GM21786 (cell line): ENCODE measurements around the gene ZMYND8.
"Not testable (repeated sequence)": the region's sequence is repeated elsewhere in the genome, so short reads cannot be mapped to it uniquely, and the experiment has no call there.

Experiments used
- ATAC-seq: cut with Tn5 transposase; IDR thresholded peaks from one replicate; pipeline ENCODE4 v1.9.1; 2021; ENCODE audit not compliant: unreplicated experiment

Gene ZMYND8

DNA sequence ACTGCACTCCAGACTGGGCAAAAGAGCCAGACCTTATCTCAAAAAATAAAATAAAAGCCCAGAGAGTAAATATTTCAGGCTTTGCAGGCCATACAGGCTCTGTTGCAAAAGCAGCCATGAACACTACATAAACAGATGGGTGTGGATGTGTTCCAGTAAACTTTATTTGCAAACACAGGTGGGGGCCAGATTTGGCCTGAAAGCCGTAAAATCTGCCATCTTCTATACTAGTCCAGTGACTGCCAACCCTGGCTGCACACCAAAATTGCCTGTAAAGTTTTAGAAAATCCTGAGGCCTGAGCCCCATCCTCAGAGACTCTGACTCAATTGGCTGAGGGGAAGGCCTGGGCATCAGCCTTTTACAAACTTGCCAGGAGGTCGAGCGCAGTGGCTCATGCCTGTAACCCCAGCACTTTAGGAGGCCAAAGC is 103.6 kb downstream of the ZMYND8 start:
- no peak for ATAC-seq

DNA sequence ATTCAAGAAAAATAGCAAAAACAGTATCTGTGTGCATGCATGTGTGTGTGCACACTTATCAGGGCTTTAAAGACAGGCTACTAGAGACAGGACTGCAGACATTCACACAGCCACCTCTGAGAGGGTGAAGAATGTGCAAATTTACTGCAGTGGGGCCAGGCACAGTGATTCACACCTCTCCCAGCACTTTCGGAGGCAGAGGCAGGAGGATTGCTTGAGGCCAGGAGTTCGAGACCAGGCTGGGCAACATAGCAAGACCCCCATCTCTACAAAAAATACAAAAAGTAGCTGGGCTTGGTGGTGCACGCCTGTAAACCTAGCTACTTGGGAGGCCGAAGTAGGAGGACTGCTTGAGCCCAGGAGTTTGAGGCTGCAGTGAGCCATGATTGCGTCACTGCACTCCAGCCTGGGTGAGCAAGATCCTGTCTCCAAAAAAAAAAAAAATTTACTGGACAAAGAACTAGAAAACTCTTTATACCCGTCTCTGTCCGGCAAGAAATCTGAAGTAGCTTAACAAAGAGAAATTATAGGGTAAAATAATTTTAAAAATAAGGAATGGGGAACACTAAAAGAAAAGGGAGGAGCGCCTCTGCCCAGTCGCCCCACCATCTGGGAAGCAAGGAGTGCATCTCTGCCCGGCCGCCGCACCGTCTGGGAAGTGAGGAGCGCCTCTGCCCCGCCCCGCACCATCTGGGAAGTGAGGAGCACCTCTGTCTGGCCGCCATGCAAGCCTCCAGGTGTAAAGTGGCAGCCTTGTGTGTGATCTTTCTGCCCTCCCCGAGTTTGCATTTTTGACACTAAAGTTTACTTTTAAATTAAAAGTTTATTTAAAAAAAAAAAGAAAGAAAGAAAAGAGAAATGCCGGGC is 105.1 kb downstream of the ZMYND8 start:
- no peak for ATAC-seq

DNA sequence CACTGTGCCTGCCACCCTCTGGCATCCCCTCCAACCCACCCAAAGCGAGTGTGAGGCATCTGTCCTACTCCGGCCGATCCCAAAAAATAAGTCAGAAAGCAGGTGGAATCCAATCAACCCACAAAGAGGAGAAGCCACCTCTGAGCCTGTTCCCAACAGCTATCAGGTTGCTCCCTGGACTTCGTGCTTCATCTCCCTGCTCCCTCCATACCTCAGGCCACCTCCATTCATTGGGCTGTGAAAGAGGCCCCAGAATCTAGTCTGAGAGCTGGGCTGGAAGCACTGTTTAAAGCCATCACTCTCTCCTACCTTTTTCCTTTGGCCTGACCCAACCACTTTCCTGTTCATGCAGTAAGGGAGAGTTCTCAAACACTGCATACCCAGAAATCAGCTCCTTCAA is 106.1 kb downstream of the ZMYND8 start:
- no peak for ATAC-seq

DNA sequence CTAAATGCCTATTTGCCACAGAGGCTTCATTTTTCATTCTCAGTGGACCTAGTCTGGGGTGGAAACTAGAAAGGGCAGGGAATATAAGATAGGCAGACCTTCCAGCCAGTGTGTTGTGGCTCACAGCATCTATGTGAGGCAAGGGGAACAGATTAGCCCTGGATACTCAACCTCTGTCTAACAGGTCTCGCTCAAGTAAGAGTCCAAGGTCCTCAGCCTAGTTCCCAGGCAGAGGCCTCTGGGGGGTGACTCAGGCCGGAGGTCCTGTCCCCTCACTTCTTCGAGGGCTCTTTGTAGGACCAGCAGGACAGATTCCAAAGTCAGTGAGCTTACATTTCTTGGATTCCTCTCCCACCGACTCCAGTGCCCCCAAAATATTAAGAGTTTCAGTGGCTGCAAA is 106.6 kb downstream of the ZMYND8 start:
- ATAC-seq, result no peak

DNA sequence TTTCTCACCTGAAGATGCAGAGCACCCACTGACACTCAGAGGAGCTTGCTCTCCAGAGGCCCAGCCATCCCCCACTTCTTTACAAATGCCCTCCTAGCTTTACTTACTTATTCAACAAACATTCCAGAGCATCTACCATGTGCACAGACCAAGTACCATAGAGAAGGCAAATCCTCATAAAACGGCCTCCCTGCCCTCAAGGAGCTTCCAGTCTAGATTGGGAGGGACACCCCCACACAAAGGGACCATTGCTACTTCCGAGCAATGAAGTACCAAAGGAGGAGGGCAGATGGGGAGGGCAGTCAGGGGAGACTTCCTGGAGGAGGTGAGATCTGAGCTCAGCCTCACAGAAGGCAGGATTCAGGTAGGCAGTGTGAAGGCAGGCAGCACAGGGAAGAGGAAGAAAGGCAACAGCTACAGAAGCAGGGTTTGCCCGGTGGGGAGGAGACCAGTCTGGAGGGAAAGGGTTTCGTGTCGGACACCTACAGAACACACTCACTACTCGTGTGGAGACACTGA is 108.0 kb downstream of the ZMYND8 start:
- no peak for ATAC-seq

DNA sequence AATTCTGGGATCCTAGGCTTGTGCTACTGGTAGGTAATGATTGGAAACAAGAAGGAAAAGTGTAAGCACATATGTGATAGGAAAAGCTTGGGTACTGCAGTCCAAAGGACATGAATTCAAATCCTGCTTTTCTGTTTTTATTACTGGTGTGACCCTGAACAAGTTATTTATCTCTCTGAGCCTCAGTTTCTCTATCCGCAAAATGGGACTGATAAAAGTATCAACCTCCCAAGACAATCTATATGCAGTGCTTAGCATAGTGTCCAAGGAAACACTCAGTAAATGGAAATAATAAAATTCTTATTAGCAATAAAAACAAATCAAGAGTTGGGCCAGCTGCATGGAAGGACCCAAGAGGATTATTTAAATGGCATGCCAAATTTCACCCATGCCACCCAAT is 108.5 kb downstream of the ZMYND8 start:
- ATAC-seq, result no peak

DNA sequence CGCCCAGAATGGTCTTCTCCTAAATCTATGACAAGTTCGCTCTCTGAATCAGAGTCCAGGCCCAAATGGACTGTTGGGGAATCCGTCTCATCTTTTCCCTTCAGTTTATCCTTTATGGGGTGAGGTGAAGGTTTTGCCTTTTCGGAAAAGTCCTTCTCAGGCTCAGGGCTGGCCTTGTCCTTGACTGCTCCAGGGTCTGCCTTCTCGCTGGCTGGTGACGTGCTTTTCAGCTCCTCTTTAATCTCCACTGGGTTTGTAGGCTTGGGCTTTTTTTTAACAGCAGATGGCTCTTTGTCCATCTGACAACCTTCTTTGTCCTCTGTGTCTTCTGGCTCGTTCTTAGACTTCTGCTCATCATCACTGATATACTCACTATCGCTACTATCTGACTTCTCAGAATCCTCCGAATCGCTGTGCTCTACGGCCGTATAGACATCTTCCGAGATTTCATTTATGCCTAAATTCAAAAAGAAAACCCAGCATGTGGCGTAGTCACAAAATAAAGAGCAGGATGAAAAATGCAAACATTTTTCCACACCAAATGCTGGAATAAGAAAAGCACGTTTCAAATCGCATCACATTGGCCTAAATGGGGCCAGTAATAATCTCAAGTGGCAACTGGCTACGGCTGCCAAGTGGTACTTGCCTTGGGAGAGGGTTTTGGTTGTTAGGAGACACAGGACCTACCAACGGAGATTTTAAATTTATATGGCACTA is 110.3 kb downstream of the ZMYND8 start:
- no peak for ATAC-seq

DNA sequence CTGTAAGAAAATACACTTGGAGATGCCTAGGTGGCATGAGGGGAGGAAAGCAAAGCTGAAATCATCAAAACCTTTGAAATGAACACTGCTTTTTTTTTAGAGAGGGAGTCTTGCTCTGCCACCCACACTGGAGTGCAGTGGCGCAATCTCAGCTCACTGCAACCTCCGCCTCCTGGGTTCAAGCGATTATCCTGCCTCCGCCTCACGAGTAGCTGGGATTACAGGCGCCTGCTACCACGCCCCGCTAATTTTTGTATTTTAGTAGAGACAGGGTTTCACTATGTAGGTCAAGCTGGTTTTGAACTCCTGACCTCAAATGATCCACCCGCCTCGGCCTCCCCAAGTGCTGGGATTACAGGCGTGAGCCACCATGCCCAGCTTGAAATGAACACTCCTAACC is 111.3 kb downstream of the ZMYND8 start:
- ATAC-seq, result not testable (repeated sequence)

DNA sequence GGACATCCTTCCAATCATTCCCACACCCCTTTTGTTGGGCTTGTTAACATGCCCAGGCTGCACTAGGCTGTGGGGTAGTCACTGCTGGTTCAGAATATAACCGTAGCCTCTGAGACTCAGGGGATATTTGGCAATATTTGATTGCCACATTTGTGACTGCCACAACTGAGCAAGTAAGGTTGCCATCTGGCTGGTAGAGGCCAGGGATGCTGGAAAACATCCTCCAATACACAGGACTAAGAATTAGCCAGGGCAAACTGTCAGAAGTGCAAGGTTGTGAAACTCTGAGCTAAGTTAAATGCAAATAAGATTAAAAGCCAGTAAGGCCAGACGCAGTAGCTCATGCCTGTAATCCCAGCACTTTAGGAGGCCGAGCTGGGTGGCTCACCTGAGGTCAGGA is 112.0 kb downstream of the ZMYND8 start:
- ATAC-seq, result no peak

DNA sequence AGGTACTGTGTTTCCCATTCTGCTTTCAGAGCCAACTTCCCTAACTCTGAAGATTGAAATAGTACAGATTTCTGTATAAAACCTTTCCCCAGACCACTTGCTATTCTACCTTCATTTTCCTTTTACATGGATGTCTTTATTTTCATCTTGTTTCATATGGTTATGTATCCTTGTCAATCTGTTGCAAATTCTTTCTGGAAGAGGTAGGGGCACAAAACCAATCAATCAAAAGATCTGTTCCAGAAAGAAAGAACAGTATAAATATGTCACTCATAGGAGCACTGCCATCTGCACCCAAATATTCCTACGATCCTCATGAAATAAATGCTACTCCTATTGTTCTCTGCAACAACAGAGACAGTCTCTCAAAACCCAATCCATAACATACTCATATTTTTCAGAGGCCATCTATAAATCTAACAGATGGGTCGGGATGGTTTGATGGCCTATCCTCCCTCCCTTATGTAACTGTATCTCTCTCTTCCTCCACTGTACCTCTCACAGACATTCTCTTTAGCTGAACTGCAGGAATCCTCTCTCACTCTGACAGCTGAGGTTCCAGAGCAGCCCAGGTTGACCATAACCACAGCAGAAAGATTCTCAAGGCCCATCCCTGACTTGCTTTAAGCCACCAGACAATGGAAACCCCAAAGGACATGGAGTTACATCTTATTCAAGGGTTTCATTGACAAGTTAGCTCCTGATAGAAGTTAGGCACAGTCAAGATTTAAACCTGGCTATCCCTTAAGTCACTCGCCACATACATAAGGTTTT is 112.8 kb downstream of the ZMYND8 start:
- no peak for ATAC-seq

DNA sequence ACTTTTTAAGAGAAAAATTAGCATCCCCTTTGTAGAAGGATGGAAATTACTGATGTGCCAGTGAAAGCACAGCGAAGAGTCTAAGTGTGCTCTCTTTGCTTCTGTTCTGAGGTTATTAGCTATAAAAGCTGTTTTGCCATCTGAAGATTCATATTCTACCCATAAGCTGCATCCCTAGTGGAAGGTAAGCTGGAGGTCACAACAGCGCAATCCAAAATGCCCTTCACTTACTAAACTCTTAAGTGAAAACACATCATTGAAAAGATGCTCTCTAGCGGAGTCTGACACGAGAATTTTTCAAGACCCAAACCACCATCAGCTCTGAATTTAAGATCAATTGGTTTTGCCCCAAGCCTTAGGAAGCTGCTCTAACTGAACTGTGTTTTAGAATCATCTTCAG is 113.5 kb downstream of the ZMYND8 start:
- no peak for ATAC-seq

DNA sequence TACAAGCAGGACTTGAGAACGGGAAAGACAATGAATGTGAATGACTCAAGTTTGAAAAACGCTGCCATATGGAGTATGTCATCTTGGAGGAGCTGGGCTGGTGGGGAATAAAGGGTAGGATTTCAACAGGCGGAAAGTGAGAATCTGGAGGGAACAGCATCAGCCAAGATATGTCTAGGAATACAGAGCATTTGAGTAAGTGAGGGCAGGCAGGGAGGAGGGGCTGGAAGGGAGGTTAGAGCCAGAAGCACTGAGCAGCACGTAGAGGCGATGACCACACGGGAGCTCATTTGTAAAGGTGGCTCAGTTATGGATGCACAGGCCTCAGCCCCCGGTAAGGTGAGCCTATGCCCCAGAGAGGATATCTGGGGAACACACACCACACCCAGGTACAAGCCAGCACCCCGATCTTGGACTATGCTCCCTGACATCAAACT is 115.1 kb downstream of the ZMYND8 start:
- no peak for ATAC-seq

DNA sequence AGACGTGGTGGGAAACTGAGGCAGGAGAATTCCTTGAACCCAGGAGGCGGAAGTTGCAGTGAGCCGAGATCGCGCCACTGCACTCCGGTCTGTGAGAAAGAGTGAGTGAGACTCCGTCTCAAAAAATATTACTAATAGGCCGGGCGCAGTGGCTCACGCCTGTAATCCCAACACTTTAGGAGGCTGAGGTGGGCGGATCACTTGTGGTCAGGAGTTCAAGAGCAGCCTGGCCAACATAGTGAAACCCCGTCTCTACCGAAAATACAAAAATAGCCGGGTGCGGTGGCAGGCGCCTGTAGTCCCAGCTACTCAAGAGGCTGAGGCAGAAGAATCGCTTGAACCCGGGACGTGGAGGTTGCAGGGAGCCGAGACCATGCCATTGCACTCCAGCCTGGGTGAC is 116.4 kb downstream of the ZMYND8 start:
- not testable (repeated sequence) for ATAC-seq

DNA sequence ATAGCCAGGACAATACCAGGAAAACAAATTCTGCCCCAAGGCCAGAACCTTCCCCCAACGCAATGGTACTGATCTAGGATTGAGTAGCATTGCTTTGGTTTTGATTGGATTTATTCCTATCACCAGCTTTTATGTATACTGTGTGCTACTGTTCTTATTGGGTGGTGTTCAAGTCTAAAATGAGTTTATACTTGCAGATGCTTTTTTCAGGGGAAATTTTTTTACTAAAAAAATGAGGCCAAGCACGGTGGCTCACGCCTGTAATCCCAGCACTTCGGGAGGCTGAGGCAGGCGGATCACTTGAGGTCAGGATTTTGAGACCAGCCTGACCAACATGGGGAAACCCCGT is 116.8 kb downstream of the ZMYND8 start:
- ATAC-seq, result no peak

DNA sequence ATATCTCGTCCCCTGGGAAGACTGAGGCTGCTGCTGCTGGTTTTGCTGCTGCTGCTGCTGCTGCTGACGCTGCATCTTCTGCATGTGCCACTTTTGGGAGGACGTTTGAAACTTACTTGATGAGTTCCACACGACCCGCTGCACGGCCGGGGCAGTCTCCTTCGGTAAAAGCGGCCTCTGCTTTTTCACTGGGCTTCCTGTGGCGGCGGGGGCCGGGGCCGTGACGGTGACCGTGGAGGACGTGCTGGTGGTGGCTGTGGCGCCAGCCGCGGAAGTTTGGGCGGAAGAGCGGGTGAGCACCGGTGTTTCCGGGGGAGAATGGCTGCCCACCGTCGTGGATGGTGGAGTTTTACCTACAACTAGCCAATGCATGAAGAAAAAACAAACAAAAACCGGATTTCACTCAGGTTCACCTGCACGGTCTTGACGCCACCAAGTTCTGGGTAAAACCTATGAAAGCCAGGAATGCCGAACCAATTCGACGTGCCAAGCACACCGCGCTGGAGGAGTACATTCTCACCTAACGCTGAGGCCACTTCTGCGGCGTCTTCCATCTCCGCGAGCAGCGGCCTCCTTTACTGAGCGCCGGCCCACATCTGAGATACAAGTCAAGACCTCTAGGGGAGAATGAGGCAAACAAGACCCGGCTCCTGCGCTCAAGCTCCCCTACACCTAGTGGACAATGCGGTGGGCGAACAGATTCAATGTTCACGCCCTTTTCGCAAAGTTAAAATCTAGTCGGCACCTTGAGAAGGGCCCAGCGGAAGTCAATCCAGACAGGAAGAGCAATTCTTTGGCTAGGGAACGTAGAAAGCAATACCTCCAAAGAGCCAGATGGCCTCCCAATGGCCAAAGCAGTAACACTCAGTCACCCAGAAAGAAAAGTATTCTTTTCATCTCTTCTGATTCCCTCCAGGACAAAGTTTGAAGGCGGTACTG is 117.5 kb downstream of the ZMYND8 start:
- ATAC-seq, result no peak

DNA sequence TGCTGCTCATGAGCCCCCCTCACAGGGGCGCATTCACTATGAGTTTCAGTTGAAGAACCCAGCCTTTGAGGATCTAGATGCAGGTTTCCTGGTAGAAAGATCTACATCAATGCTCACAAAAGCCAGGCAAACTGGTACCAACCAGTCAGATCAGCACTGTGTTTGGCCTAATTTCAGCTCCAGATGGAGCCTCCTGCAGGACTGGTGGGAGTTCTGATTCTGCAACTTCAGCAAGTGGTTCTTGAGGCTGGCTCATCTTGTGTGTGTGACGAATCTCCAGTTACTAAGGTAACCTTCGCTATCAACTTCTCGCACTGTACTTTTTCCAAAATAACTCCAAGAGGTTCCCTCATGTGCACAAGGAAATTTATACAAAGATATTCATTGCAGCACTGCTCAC is 118.8 kb downstream of the ZMYND8 start:
- no peak for ATAC-seq

DNA sequence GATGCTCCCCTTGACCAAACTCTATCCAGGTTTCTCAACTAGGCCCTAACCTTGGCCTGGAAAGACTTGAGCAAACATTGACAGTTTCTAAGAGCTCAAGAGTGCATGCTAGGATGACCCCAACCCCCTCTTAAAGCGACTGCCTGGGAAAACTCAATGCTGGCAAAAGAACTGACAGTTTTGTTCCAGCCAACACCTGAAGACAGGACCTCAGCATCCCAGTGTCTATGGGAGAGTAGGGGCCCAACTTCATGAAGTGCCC is 119.9 kb downstream of the ZMYND8 start:
- no peak for ATAC-seq

DNA sequence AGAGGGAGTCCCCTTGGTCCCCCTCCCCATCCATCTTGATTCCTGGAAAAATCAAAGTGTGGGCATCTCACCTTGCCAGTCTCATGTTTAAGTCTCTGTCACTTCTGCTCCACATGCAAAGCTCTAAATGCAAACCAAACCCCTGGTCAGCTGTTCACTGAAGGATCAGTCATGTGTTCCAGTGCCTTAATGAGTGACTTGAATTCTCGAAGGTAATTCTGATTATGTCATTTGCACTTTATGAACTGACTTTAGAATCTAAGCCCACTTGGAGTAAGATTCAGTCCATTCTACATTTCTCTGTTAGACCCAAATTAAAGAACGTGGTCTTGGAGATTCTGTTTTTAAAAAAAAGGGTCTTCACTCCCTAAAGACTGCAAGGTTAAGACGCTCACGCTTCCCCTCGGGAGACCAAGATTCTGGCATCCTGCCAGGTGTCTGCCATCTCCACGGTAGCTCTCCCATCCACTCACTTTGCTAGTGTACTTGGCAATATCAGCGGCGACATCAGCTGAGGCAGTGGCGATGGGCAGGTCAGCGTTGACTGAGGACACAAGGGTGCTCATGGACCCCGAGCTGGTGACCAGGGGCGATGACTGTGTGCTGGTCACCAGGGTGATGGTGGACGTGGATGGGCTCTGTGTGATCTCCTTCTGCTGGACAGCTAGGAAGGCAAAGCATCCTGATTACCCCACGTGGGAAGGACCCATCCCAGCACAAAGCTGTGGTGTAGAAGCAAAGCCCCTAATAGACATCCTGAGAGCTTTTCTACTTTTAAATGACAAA is 120.5 kb downstream of the ZMYND8 start:
- ATAC-seq, result no peak

DNA sequence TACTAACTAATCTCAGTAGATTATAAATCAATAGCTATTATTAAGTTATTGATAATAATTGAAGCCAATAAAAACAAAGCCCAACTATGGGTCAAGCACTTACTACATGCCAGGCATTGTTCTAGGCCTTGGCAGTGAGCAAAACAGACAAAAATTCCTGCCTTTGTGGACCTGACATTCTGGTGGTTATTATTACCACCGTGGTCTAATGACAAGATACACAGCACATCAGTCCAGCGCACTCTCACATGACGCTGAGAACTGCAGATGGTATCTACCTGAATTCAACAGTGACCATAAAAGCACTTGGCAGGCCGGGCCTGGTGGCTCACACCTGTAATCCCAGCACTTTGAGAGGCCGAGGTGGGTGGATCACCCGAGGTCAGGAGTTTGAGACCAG is 121.4 kb downstream of the ZMYND8 start:
- no peak for ATAC-seq
